ENCODE measurements around the gene DNAJC24. TPM values are rescaled to one million over a fixed set of nuclear protein-coding genes. Genes with fewer than 3 reads are reported as not detected.

The DNAJC24 gene
- total and polyA plus RNA-seq, 2 of the 4 experiments (the other 2 are of a cell fraction), result 8.2 to 8.9 TPM

DNA sequence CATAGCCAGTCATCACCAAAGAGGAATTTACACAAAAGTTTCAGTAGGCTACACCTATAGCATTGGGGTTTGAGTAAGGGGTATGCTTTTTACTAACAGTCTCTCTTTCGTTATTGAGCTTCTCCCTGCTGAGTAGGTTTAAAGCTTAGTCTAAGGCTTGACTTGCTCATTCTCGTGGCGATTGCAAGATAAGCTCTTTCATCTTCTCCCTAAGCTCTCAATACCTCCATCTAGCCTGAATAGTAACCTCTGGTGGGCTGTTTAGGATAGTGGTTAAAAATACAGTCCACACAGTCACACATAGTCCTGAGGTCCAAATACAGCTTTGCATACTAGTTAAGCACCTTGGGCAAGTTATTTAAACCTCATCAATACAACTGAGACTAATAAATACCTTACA is 74.1 kb downstream of the DNAJC24 start:
- no peak overlapping the region for H2BK15ac ChIP-seq (ENCODE audit: low read depth, low read length)
- H3K56ac ChIP-seq (ENCODE audit: extremely low read depth, insufficient read depth, low read length), result no peak overlapping the region
- ChIA-PET POLR2A (ENCODE audit: unreplicated experiment) (no interaction called here), CTCF (interaction anchor here (1.1 kb wide), 1 partner anchor 14 kb away, joined by 3 read pairs; no protein-coding TSS in a partner anchor)
- no peak overlapping the region for H2BK20ac ChIP-seq (ENCODE audit: low read depth, low read length)
- no peak overlapping the region for H3K9ac ChIP-seq (ENCODE audit: low read depth, low read length)
- no peak overlapping the region for H3K23ac ChIP-seq (ENCODE audit: low read depth, low read length)
- no peaks in the 10 kb centered on the region for H3K4me1 ChIP-seq (ENCODE audit: control insufficient read depth, insufficient read depth, low read length)
- no peak overlapping the region for H3K18ac ChIP-seq (ENCODE audit: low read depth, low read length)
- no peak overlapping the region for H3K27ac ChIP-seq (ENCODE audit: insufficient read depth, low read length)
- no peaks in the 10 kb centered on the region for H3K9me1 ChIP-seq (ENCODE audit: insufficient read depth, low read length)
- no peak for DNase-seq
- H4K5ac ChIP-seq (ENCODE audit: low read depth, low read length), result no peak overlapping the region
- H2AK5ac ChIP-seq (ENCODE audit: low read depth, low read length), result no peak overlapping the region
- H4K91ac ChIP-seq (ENCODE audit: insufficient read depth, low read depth, low read length), result no peak overlapping the region
- no CpG with 5 or more reads among the region's 3 CpGs for whole genome bisulfite sequencing, 2 experiments (ENCODE audit: extremely low coverage in 2 of 2, insufficient read length in 1 of 2)
- no peak overlapping the region for H4K8ac ChIP-seq (ENCODE audit: low read depth in 2 of 2, low read length in 2 of 2)
- no peaks in the 10 kb centered on the region for H4K20me1 ChIP-seq (ENCODE audit: insufficient read depth, low read length)
- H3K4me2 ChIP-seq (ENCODE audit: low read depth, low read length), result no peak overlapping the region
- no peaks in the 10 kb centered on the region for H3K27me3 ChIP-seq (ENCODE audit: control insufficient read depth, insufficient read depth, low read length)
- H2BK5ac ChIP-seq (ENCODE audit: low read depth, low read length, poor library complexity, severe bottlenecking), result no peak overlapping the region
- no peak overlapping the region for H2BK120ac ChIP-seq (ENCODE audit: low read depth, low read length)
- in situ Hi-C loops (cut with MboI; ENCODE audit: low sequenced_read_pairs), result no loop called here
- BruUV-seq (replicated peaks), result no TSS peak
- no peak overlapping the region for H3K4ac ChIP-seq (ENCODE audit: low read depth, low read length)
- no peak overlapping the region for H2AFZ ChIP-seq (replicated peaks; ENCODE audit: low read length, poor library complexity)
- no peak for ATAC-seq (ENCODE audit: low read depth)
- H2AK9ac ChIP-seq (replicated peaks; ENCODE audit: low read depth, low read length, poor library complexity), result no peak overlapping the region
- no peaks in the 10 kb centered on the region for H3K79me1 ChIP-seq (ENCODE audit: low read depth in 1 of 2, low read length in 2 of 2)
- dilution Hi-C loops (cut with HindIII; ENCODE audit: low sequenced_read_pairs, unreplicated experiment), result no loop called here
- H3K14ac ChIP-seq (replicated peaks; ENCODE audit: low read depth, low read length), result no peak overlapping the region
- H3K9me3 ChIP-seq (ENCODE audit: control insufficient read depth, insufficient read depth, low read length), result no peaks in the 10 kb centered on the region
- H3K36me3 ChIP-seq (ENCODE audit: control insufficient read depth, insufficient read depth, low read length), result no peaks in the 10 kb centered on the region
- H3K4me3 ChIP-seq (ENCODE audit: insufficient read depth, low read depth, low read length), result no peak overlapping the region
- intact Hi-C loops (cut with micrococcal nuclease), result no loop called here
- TF ChIP-seq RCOR1 (IDR thresholded peaks at IDR 0.05; ENCODE audit: insufficient replicate concordance, low read length) (no peak), CHD1 (IDR thresholded peaks at IDR 0.05; ENCODE audit: low read depth, low read length) (no peak), MXI1 (IDR thresholded peaks at IDR 0.05; ENCODE audit: borderline replicate concordance, low read depth, low read length) (no peak), FOS (IDR thresholded peaks at IDR 0.05; ENCODE audit: low read depth, low read length) (no peak), RAD21 (IDR thresholded peaks at IDR 0.05; ENCODE audit: low read length) (no peak), MAFK (IDR thresholded peaks at IDR 0.05; ENCODE audit: low read depth, low read length) (no peak), ELK1 (IDR thresholded peaks at IDR 0.05; ENCODE audit: borderline replicate concordance, low read depth, low read length) (no peak), BHLHE40 (IDR thresholded peaks at IDR 0.05; ENCODE audit: low read depth, low read length) (no peak), CEBPB (IDR thresholded peaks at IDR 0.05; ENCODE audit: low read depth, low read length) (no peak), NFE2L2 (IDR thresholded peaks at IDR 0.05; ENCODE audit: low read depth, low read length) (no peak), RFX5 (IDR thresholded peaks at IDR 0.05; ENCODE audit: low read depth, low read length) (no peak), SMC3 (IDR thresholded peaks at IDR 0.05; ENCODE audit: low read depth, low read length) (no peak), CTCF (conservative IDR thresholded peaks at IDR 0.05; ENCODE audit: low read depth, low read length) (no peak), MAZ (IDR thresholded peaks at IDR 0.05; ENCODE audit: borderline replicate concordance, low read depth, low read length) (no peak), POLR2A (IDR thresholded peaks at IDR 0.05; ENCODE audit: low read depth, low read length) (no peak)
- TF ChIP-seq, protein P1, sequence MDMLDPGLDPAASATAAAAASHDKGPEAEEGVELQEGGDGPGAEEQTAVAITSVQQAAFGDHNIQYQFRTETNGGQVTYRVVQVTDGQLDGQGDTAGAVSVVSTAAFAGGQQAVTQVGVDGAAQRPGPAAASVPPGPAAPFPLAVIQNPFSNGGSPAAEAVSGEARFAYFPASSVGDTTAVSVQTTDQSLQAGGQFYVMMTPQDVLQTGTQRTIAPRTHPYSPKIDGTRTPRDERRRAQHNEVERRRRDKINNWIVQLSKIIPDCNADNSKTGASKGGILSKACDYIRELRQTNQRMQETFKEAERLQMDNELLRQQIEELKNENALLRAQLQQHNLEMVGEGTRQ (IDR thresholded peaks at IDR 0.05; ENCODE audit: low read depth, low read length), result no peak

All from IMR-90 (cell line).